Gastroesophageal sphincter (tissue), 4 donors: ENCODE data around the gene COL28A1. TPM values are rescaled to one million over a fixed set of nuclear protein-coding genes. Genes with fewer than 3 reads are reported as not detected.

Source experiments
- ATAC-seq: fragments of 150-250 bp; one replicate; pipeline ENCODE4 v1.9.1; 2016; ENCODE audit warnings: mild to moderate bottlenecking, moderate library complexity
- H3K27ac ChIP-seq, 4 donors: fragments of 200-600 bp; sonication (generic) in 3 of 4; 1 replicate in 3 of 4; 2 replicates in 1 of 4; pipeline ENCODE4 v1.5.1; 2016 to 2019
- H3K27me3 ChIP-seq: fragments of 200-600 bp; sonication (generic); one replicate; pipeline ENCODE4 v1.5.1; 2019
- H3K36me3 ChIP-seq, 2 donors: fragments of 200-600 bp; sonication (generic); one replicate each; pipeline ENCODE4 v1.5.1; 2019; ENCODE audit warnings: control low read depth in 1 of 2
- H3K4me1 ChIP-seq, 3 donors: fragments of 200-600 bp; sonication (generic); 1 replicate in 2 of 3; 2 replicates in 1 of 3; pipeline ENCODE4 v1.5.1; 2016 to 2019; ENCODE audit warnings: control low read depth in 2 of 3
- H3K4me3 ChIP-seq, 2 donors: fragments of 200-600 bp; sonication (generic); one replicate each; pipeline ENCODE4 v1.5.1; 2019; ENCODE audit warnings: mild to moderate bottlenecking in 1 of 2, moderate library complexity in 1 of 2
- H3K9me3 ChIP-seq, 3 donors: fragments of 200-600 bp; sonication (generic); one replicate each; pipeline ENCODE4 v1.5.1; 2017 to 2019; ENCODE audit warnings: control low read depth in 2 of 3
- CTCF ChIP-seq, 4 experiments: fragments of 200-600 bp in 2 of 4; fragments of 450-650 bp in 2 of 4; sonication (generic) in 1 of 4; IDR thresholded peaks; one replicate each; pipeline ENCODE4 v1.5.1; 2017 to 2019; ENCODE audit warnings: antibody characterized with exemption in 4 of 4, mild to moderate bottlenecking in 2 of 4, moderate library complexity in 2 of 4
- EP300 ChIP-seq: sonication (generic); formaldehyde crosslinking; IDR thresholded peaks from one replicate; pipeline ENCODE4 v1.6.1; 2017; ENCODE audit warnings: antibody characterized with exemption, mild to moderate bottlenecking
- POLR2A ChIP-seq, 2 donors: fragments of 450-650 bp; IDR thresholded peaks; one replicate each; pipeline ENCODE4 v1.6.1; 2017; ENCODE audit warnings: antibody characterized with exemption in 2 of 2, mild to moderate bottlenecking in 2 of 2, moderate library complexity in 1 of 2
- POLR2AphosphoS5 ChIP-seq: sonication (generic); formaldehyde crosslinking; IDR thresholded peaks from one replicate; pipeline ENCODE4 v1.6.1; 2017; ENCODE audit warnings: antibody characterized with exemption
- WGBS, 2 donors: methylation state at CpG; one replicate each; pipeline ENCODE4 v1.1.5; 2018; ENCODE audit warnings: low coverage in 1 of 2; 5-methylcytosine and 5-hydroxymethylcytosine counted together
- total RNA-seq, 4 donors: library from RNA; depleted of rRNA; stranded (reverse); fragments of >200 nt; gene quantifications; one replicate each; pipeline ENCODE4 v1.1.0, GENCODE V29; 2016

Gene COL28A1
- total RNA-seq, 4 donors from 2014 or later: 12.5 to 21.3 (median 18.7) TPM

GRCh38 chr7:7421826-7422225 is 113.8 kb downstream of the COL28A1 start:
- H3K4me3 ChIP-seq: no peak overlapping the region
- H3K4me1 ChIP-seq: peaks cover 0 to 7% (median 0%) of the 10 kb centered on the region in 3 donors
- no peak for TF ChIP-seq CTCF (IDR thresholded peaks at IDR 0.05)
- no peak for ATAC-seq
- WGBS, 2 donors: 52 to 57% methylated on average over 2 of the region's 2 CpGs
- no peaks in the 10 kb centered on the region for H3K36me3 ChIP-seq
- no peaks in the 10 kb centered on the region for H3K9me3 ChIP-seq
- H3K27ac ChIP-seq: no peak overlapping the region
- no peaks in the 10 kb centered on the region for H3K27me3 ChIP-seq

- Histone ChIP-seq H3K4me3 (no peak overlapping the region), H3K4me1 (no peaks in the 10 kb centered on the region), H3K27me3 (no peaks in the 10 kb centered on the region), H3K36me3 (no peaks in the 10 kb centered on the region), H3K9me3 (no peaks in the 10 kb centered on the region), H3K27ac (no peak overlapping the region)
- TF ChIP-seq EP300: no peak
- no peak for TF ChIP-seq POLR2AphosphoS5
- TF ChIP-seq POLR2A (IDR thresholded peaks at IDR 0.05): no peak
- TF ChIP-seq CTCF (IDR thresholded peaks at IDR 0.05): no peak
- whole genome bisulfite sequencing, 2 donors: 85 to 88% methylated on average over 2 of the region's 2 CpGs
- ATAC-seq: no peak
Observed at GRCh38 chr7:7418997-7419396, 116.7 kb downstream of the COL28A1 start.

GRCh38 chr7:7417851-7418250 is 117.8 kb downstream of the COL28A1 start:
- TF ChIP-seq EP300 (no peak), POLR2AphosphoS5 (no peak), POLR2A (IDR thresholded peaks at IDR 0.05) (no peak), CTCF (IDR thresholded peaks at IDR 0.05) (no peak)
- Histone ChIP-seq H3K4me1 (no peaks in the 10 kb centered on the region), H3K36me3 (no peaks in the 10 kb centered on the region), H3K4me3 (no peak overlapping the region), H3K27me3 (no peaks in the 10 kb centered on the region), H3K27ac (no peak overlapping the region), H3K9me3 (no peaks in the 10 kb centered on the region)
- no peak for ATAC-seq
- WGBS, 2 donors: 78 to 79% methylated on average over 2 to 3 of the region's 3 CpGs

- H3K27ac ChIP-seq: no peak overlapping the region
- no peak overlapping the region for H3K4me3 ChIP-seq
- H3K9me3 ChIP-seq: no peaks in the 10 kb centered on the region
- no peak for ATAC-seq
- TF ChIP-seq POLR2A (IDR thresholded peaks at IDR 0.05) (no peak), CTCF (IDR thresholded peaks at IDR 0.05) (no peak), EP300 (no peak), POLR2AphosphoS5 (no peak)
- WGBS, 2 donors: 75 to 82% methylated on average over 2 of the region's 2 CpGs
- H3K36me3 ChIP-seq: no peaks in the 10 kb centered on the region
- H3K27me3 ChIP-seq: no peaks in the 10 kb centered on the region
- H3K4me1 ChIP-seq: no peaks in the 10 kb centered on the region
Observed at GRCh38 chr7:7417414-7417813, 118.3 kb downstream of the COL28A1 start.

- WGBS, 2 donors: 39 to 62% methylated on average over 3 to 5 of the region's 6 CpGs
- Histone ChIP-seq H3K9me3 (no peaks in the 10 kb centered on the region), H3K36me3 (no peaks in the 10 kb centered on the region), H3K27me3 (no peaks in the 10 kb centered on the region), H3K4me1 (no peaks in the 10 kb centered on the region), H3K4me3 (no peak overlapping the region), H3K27ac (no peak overlapping the region)
- no peak for TF ChIP-seq EP300
- TF ChIP-seq POLR2A (IDR thresholded peaks at IDR 0.05): no peak
- TF ChIP-seq CTCF (IDR thresholded peaks at IDR 0.05): no peak
- TF ChIP-seq POLR2AphosphoS5: no peak
- ATAC-seq: no peak
Observed at GRCh38 chr7:7416031-7416858, 119.4 kb downstream of the COL28A1 start.
